SW 1271 (cell line): ENCODE data around the gene FNBP1.
A peak's percentile ranks its signal among the peaks of the same experiment; 100 is the strongest.

Experiments used
- DNase-seq, 2 experiments: peaks; one replicate each; lab custom pipeline; 2025; lab: John Stamatoyannopoulos, UW

Gene FNBP1

GRCh38 chr9:130042885-130043653 is at the start of gene FNBP1:
FNBP1 (minus strand) TSS chr9:130043189; CDS start chr9:130042975, 214 bp downstream.
- peak; percentile 62 to 86 for DNase-seq

GRCh38 chr9:130090915-130091314 is 47.9 kb upstream of the FNBP1 start:
- DNase-seq, result no peak

DNA sequence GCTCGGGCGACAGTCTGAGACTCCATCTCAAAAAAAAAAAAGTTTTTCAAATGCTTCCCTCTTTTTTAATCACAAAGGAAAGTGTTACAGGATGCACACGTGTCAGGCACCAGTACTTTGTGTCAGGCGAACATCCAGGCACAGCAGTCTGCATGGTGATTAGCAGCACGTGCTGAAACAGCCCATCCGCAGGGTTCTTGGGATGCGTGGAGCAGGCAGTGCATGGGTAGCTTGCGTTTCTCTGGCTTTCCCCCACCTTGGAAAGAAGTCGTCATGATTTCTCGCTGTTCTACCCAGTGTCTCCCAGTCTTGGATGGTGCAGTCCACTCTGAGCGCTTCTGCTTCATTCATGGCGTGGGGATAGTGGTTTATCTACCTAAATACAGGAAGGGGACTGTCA is 46.2 kb upstream of the FNBP1 start:
- DNase-seq, result no peak

- DNase-seq, result no peak
Observed at GRCh38 chr9:130088051-130088450, 45.1 kb upstream of the FNBP1 start.

DNA sequence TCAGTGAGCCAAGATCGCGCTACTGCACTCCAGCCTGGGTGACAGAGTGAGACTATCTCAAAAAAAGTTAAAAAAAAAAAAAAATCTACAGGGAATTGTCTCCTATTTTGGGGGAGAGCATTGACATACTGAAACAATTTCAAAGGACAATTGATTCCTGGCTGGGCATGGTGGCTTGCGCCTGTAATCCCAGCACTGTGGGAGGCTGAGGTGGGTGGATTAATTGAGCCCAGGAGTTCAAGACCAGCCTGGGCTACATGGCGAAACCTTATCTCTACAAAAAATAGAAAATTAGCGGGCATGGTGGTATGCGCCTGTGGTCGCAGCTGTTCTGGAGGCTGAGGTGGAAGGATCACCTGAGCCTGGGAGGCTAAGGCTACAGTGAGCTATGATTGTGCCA is 41.3 kb upstream of the FNBP1 start:
- no peak for DNase-seq

GRCh38 chr9:130078547-130078946 is 35.6 kb upstream of the FNBP1 start:
- DNase-seq, result no peak

DNA sequence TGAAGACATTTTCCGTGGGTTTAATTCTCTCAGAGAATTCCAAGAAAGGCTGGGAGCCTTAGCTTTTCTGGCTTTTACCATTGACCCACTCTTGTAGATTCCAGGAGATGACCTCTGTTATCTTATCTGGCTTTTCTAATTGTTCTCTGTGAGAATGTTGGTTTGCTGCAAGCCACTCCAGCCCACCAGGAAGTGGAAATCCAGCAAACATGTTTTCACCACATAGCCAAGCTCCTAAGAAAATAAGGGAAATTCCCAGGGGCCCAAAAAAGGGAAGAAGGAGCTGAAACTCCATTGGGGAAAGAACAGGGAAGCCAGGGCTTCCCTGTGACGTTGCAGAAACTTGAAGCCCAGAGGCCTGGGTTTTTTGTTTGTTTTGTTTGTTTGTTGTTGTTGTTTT is 30.4 kb upstream of the FNBP1 start:
- DNase-seq, result no peak

DNA sequence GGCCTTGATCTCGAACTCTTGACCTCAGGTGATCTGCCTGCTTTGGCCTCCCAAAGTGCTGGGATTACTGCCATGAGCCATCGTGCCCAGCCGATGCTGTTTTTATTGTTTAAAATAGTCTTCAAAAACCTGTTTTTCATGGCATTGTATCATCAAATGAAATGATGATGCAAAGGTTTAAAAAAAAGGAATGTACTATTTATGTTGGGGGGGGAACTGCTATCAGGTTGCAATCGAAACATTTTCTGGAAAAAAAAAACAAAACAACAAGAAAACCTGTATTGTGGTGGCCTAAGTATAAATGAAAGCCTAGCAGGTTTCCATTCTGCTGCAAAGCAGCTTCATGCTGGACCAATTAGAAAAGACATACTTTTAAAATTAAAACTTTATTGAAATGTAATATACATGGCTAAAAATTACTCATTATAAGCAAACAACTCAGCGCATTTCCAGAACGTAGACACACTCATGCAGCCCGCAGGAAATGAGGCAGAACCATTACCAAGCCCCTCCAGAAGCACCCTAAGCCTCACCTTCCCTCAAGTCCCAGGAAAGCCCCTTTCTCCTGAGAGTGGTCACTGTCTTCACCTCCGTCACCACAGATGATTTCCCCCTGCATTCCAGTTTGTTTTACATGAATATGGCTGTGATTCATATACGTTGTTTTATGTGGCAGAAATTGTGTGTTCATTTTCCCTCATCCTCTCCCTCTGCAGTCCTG is 29.7 kb upstream of the FNBP1 start:
- no peak for DNase-seq

DNA sequence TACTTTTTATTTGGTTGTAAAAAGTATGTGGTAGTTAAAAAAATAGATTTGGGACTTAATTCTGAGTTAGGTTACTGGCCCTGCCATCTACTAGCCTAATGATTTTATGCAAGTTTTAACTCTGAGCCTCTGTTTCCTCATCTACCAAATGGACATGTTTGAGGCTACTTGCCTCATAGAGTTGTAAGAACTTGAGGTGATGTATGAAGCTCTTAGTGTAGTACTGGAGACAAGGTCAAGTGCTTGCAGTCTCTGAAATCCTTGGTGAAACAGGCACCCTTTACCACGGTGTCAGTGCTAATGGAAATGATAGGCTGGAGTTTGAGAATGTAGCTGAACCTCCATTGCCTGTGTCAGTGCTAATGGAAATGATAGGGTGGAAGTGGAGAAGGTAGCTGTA is 26.1 kb upstream of the FNBP1 start:
- no peak for DNase-seq

DNA sequence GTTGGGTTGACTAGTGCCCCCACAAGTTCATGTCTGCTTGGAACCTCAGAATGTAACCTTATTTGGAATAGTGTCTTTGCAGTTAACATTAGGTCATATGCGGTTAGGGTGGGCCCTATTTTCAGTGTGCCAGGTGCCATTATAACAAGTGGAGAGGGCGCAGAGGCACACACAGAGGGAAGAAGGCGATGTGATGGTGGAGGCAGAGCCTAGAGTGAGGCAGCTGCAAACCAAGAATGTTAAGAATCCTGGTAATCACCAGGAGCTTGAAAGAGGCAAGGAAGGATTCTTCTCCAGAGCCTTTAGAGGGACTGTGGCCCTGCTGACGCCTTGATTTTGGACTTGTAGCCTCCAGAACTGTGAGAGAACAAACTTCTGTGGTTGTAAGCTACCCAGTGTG is 21.6 kb upstream of the FNBP1 start:
- DNase-seq, result no peak

- no peak for DNase-seq
Observed at GRCh38 chr9:130062750-130063149, 19.8 kb upstream of the FNBP1 start.

DNA sequence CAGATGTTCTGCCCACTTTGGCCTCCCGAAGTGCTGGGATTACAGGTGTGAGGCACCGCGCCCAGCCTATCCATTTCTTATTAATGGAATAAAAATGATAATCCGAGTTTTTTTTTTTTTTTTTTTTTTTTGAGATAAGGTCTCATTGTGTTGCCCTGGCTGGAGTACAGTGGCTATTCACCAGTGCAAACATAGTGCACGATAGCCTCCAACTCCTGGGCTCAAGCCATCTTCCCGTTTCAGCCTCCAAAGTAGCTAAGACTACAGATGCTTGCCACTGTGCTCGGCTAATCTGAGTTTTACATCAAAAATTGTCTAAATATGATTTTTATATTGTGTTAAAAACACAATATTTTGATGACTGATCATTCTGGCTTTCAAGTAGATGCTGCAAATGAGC is 17.3 kb upstream of the FNBP1 start:
- DNase-seq, result no peak

DNA sequence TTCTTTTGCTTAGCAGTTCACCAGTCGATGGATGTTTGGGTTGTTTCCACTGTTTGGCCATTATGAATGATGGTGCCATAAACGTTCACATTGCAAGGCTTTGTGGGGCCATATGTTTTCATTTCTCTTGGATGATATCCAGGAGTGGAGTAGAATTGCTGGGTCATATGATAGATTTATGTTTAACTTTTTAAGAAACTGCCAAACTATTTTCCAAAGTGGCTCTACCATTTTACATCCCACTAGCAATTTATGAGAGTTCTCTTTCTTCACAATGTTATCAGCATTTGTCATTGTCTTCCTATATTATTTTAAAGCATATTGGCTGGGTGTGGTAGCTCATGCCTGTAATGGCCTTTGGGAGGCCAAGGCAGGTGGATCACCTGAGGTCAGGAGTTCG is 15.9 kb upstream of the FNBP1 start:
- DNase-seq, result no peak

GRCh38 chr9:130058154-130058553 is 15.2 kb upstream of the FNBP1 start:
- DNase-seq, result peak in 1 of 2 experiments; percentile 34

DNA sequence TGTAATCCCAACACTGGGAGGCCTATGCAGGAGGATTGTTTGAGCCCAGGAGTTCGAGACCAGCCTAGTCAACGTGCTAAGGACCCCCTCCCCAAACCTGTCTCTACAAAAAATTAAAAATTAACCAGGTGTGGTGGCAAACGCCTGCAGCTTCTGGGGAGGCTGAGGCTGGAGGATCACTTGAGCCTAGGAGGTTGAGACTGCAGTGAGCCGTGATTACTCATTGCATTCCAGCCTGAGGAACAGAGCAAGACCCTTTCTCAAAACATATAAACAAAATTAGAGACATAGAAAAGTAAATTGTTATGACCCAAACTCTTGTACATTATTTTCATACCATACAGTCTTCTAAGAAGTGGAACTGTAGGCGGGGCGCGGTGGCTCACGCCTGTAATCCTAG is 11.8 kb upstream of the FNBP1 start:
- no peak for DNase-seq

- DNase-seq, result no peak
Observed at GRCh38 chr9:130054325-130054786, 11.4 kb upstream of the FNBP1 start.

DNA sequence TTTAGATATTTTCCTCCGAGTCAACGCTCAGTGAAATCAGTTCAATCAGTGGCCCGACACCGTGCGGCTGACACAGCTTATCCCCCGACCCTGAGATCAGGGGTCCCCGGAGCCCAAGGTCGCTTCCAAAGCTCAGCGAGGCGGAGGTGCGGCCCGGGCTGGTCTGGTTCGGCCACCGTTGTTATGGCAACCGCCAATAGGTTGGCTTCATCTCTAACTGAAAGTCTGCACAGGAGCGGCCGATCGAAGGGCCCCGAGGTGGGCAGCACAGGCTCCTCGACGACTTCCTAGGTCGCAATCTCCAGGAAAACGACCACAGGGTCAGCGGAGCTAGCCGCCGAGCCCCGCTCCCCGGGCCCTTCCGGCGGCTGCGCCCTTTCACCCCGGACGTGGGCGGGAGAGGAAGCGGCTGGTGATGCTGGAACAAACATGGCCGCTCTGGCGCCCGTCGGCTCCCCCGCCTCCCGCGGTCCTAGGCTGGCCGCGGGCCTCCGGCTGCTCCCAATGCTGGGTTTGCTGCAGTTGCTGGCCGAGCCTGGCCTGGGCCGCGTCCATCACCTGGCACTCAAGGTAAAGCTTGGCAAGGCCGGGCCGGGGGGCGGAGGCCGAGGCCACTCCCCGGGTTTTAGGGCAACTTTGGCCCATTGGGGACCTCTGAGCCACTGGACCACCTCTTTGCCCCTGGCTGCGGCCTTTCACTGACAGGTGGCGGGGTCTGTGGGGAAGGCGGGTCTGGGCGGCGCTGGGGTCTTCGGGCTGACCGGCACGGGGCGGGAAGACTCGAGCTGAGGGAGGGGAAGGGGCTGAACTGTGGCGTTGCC is 10.7 kb upstream of the FNBP1 start, which contains the start of gene GPR107:
Gene GPR107, plus strand, starts transcription at position 403 of the 821 bp plus-strand sequence. Its CDS starts 27 bp downstream, at position 430.
- DNase-seq, result peak; percentile 55 to 73

DNA sequence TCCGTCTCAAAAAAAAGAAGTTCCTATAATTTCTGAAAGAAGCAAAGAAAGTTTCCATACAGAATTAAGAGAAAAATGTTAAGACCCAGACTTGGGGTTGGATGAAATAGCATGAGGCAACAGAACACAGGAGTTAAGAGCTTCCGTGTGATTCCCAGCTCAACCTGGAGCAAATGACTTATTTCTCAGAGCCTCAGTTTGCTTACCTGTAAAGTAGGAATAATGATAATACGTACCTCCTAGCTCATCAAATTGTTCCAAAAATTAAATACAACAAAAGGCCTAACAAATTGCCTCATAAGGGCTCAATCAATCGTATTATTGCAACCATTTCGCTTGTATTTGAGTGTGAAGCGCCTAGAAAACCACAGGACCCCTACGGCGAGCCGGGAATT is 10.1 kb upstream of the FNBP1 start:
- no peak for DNase-seq

- no peak for DNase-seq
Observed at GRCh38 chr9:130051855-130052254, 8.9 kb upstream of the FNBP1 start.

DNA sequence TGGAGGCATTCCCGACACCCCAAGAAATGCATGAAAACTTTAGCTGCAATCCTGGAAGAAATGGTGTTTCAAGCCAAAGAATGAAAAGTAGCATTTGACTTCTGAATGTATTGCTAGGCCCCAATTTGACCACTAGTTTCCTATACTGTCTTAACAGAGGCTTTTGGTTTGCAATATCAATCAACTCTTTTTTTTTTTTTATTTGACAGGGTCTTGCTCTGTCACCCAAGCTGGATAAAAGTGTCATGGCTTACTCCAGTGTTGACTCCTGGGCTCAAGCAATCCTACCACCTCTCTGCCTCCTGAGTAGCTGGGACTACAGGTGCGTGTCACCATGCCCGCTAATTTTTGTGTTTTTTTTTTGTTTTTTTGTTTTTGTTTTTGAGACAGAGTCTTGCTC is 7.5 kb upstream of the FNBP1 start:
- DNase-seq, result no peak

DNA sequence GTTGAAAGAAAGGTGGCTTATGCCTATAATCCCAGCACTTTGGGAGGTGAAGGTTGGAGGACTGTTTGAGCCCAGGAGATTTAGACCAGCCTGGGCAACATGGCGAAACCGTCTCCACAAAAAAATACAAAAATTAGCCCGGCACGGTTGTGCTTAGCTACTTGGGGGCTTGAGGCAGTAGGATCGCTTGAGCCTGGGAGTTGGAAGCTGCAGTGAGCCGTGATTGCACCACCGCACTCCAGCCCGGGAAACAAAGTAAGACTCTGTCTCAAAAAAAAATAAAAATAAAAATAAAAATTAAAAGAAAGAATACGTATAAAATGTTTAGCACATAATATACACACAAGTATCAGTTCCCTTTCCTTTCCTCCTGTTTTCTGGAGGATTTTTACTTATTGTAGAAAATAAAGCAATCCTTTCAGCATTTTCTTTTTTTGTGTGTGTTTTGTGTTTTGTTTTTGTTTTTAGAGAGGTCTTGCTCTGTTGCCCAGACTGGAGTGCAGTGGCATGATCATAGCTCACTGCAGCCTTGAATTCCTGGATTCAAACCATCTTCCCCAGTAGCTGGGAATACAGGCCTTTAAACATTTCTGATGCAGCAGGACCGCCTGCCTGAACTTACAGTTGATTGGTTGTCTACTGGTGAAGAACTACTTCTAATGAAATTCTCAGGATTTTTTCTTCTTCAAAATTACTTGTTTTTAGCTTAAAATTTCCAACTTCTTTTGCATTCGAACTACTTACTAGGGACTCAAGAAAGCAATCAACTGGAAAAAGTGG is 6.6 kb upstream of the FNBP1 start:
- DNase-seq, result no peak
